ENCODE measurements around the gene NKX2-1.

DNA sequence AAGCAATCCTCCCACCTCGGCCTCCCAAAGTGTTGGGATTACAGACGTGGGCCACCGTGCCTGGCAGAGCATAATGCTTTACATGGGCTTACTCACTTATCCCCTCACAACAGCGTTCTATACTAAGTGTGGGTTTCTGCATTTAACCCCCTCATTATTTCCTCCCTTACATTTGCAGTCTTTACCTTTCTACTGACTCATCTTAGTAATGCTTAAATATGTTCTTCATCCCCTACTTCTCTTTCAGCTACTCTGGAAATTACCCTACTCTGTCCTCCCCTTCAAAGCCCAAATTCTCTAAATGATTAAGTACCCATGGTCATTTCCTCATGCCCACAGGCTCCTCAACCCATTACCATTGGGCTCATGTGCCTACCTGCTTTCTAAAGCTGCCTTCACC, 40.7 kb downstream of the NKX2-1 start:
- TF ChIP-seq, protein P1, sequence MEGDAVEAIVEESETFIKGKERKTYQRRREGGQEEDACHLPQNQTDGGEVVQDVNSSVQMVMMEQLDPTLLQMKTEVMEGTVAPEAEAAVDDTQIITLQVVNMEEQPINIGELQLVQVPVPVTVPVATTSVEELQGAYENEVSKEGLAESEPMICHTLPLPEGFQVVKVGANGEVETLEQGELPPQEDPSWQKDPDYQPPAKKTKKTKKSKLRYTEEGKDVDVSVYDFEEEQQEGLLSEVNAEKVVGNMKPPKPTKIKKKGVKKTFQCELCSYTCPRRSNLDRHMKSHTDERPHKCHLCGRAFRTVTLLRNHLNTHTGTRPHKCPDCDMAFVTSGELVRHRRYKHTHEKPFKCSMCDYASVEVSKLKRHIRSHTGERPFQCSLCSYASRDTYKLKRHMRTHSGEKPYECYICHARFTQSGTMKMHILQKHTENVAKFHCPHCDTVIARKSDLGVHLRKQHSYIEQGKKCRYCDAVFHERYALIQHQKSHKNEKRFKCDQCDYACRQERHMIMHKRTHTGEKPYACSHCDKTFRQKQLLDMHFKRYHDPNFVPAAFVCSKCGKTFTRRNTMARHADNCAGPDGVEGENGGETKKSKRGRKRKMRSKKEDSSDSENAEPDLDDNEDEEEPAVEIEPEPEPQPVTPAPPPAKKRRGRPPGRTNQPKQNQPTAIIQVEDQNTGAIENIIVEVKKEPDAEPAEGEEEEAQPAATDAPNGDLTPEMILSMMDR (IDR thresholded peaks at IDR 0.05; ENCODE audit: insufficient read depth, low read depth, low read length) = no peak
- TF ChIP-seq EZH2 (IDR thresholded peaks at IDR 0.05; ENCODE audit: insufficient read depth, low read length) = no peak

Data from astrocyte (in vitro differentiated cells and primary cell).